ENCODE measurements around the gene KPNA6.

DNA sequence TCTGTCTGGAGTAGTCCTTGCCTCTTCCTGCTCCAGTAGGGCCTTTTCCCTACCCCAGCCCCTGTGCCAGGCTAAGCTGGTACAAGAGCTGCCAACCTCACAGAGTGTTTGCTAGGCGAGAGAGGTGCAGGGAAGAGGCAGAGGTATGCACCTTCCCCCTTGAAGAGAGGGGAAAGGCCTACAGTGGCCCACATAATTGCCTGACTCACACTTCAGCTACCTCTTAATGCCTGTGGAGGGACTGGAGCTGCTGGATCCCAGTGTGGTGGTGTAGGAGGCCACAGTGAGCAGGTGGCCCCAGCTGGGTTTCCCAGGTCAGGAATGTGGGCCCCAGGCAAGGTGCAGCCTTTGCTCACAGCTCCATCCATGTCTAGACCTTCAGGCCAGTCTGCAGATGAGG lies 89.2 kb downstream of the KPNA6 start:
- TF ChIP-seq, protein P1, sequence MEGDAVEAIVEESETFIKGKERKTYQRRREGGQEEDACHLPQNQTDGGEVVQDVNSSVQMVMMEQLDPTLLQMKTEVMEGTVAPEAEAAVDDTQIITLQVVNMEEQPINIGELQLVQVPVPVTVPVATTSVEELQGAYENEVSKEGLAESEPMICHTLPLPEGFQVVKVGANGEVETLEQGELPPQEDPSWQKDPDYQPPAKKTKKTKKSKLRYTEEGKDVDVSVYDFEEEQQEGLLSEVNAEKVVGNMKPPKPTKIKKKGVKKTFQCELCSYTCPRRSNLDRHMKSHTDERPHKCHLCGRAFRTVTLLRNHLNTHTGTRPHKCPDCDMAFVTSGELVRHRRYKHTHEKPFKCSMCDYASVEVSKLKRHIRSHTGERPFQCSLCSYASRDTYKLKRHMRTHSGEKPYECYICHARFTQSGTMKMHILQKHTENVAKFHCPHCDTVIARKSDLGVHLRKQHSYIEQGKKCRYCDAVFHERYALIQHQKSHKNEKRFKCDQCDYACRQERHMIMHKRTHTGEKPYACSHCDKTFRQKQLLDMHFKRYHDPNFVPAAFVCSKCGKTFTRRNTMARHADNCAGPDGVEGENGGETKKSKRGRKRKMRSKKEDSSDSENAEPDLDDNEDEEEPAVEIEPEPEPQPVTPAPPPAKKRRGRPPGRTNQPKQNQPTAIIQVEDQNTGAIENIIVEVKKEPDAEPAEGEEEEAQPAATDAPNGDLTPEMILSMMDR (IDR thresholded peaks at IDR 0.05; ENCODE audit: extremely low read depth in 1 of 2, insufficient read depth in 1 of 2, low read depth in 1 of 2, low read length in 2 of 2) = no peak
- TF ChIP-seq POLR2AphosphoS5 (IDR thresholded peaks at IDR 0.05; ENCODE audit: insufficient read depth, low read depth, low read length) (no peak), FOS (IDR thresholded peaks at IDR 0.05; ENCODE audit: borderline replicate concordance, insufficient read depth, low read length) (no peak), POLR2A (IDR thresholded peaks at IDR 0.05; ENCODE audit: low read depth, low read length) (no peak), EZH2 (IDR thresholded peaks at IDR 0.05; ENCODE audit: borderline replicate concordance, low read depth, low read length, severe bottlenecking) (no peak), GATA2 (IDR thresholded peaks at IDR 0.05; ENCODE audit: insufficient read depth, insufficient read length, low read depth, low read length) (no peak)

Data from endothelial cell of umbilical vein (primary cell).